Stimulated activated CD4-positive, alpha-beta T cell treated with anti-CD3 and anti-CD28 coated beads, TNF-alpha, amount 100 ng/mL, for 48 hours (primary cell): Measurements from ENCODE around the gene NCKAP5L.
"Not testable (repeated sequence)": the region's sequence is repeated elsewhere in the genome, so short reads cannot be mapped to it uniquely, and the experiment has no call there.

ENCODE experiments used
- DNase-seq, 3 donors: peaks; one replicate each; pipeline ENCODE4 v3.0.0-alpha.2; 2020; ENCODE audit warnings: low read depth in 3 of 3

NCKAP5L gene

DNA sequence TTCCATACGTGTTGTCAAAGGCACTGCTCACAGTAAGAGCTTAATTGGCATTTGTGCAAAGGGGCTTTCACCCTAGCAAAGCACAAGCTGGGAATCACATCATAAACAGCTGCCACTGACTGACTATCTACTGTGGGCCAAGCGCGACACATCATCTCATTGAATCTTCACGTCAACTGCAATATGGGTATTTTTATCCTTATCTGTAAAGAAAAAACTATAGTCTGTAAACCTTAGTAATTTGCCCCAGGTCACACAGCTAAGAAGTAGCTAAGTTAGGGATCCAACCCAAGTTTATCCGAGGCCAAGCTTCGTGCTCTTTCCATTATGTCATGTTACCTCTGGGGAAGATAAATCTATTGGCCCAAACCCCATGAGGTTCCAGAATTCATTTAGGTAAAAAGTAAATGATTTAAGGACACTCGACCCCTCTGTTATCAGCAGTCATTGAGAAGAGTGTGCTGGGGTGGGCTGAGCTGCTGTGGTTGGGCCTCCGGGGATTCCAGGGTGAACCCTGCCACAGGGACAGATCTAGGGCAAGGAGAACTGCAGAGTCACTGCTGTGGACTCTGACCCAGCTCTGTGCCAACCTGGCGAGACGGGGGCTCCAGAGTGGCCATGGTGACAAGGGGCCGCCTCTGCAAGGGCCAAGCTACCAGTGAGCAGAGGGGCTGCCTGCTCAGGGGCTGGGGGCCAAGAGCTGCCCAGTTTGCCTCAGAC is 27.6 kb downstream of the NCKAP5L start:
- no peak for DNase-seq

DNA sequence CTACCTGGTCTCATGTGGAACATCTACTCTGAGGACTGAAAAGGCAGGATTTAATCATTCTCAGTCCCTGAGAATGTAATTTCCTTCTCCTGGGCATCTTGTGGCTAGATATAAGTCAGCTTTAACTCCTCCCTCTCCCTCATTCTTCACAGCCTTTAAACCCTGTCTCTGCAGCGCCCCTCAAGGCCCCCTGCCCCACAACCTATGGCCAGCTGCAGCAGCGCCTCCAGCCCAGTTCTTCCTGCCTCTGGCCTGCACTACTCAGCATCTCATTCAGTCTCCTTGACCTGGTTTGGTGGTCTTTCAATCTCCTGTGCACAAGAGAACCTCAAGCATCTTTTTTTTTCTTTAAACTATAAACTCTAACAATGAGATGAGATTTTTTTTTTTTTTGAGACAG is 29.3 kb downstream of the NCKAP5L start:
- no peak for DNase-seq

DNA sequence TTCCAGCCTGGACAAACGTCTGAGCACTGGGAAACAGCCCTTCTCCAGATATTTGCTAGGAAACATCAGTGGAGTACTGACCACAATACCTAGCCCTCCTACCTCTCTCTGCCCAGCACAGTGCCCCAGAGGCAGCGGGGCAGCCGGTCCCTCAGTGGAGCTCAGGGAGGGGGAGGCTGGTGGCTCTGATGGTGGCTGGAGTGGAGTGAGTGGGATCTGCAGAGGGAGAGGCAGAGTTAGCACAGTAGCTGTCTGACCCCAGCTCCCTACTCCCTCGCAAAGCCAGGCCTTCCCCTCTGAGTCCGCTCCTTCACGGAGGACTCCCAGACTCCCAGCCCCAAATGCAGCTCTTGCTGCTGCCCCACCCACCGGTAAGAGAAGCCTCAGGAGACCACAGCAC is 30.0 kb downstream of the NCKAP5L start:
- DNase-seq: no peak

DNA sequence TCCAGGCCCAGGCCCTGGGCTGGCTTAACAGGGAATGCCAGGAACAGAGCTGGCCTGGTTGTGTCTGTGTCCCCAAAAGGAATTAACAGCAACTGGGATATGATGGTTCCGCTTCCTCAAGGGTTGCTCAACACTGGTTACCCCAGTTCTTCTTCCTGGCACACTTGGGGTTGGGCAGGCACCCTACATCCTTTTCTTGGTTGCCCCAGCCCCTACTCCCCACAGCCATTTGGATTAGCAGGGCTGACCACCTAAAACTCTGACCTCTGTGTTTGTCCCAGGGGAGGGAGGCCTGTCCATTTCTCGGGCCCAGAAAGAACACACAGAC is 30.8 kb downstream of the NCKAP5L start:
- DNase-seq: no peak

DNA sequence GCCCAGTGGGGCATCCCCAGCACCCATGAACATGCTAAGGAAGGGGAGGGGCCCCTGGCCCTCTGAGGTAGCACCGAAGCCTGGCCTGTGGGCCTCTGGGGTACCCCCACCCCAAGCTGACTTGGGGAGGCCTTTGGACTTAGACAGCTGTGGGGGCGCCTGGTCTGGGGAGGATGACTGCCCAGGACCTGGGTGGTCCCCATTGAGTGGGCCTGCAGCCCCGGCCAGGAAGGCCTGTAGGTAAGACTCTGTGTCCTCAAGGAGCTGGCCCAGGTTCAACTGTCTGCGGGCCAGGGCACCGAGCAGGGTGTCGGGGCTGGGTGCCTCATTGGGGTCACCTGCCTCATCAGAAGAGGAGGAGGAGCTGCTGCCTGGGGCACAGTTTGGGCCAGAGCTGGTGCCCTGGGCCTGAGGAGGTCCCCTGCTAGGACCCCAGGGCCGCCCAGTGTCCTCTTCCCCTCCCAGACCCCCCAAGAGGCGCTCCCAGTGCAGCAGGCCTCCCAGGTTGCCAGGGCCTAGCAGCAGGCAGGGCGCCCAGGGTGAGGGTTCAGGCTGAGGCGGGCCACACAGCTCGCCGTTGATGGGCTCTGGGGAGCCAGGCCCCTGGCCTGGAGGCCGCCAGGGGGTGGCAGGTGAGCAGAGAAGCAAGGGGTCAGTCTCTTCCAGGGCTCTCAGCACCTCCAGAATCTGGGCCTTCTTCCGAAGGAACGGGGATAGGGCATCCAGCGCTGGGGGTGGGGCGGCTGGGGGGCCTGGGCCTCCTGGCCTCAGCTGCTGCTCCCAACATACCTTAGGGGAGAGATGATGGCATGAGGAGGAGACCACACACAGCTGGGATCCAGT is 31.4 kb downstream of the NCKAP5L start:
- DNase-seq: no peak

DNA sequence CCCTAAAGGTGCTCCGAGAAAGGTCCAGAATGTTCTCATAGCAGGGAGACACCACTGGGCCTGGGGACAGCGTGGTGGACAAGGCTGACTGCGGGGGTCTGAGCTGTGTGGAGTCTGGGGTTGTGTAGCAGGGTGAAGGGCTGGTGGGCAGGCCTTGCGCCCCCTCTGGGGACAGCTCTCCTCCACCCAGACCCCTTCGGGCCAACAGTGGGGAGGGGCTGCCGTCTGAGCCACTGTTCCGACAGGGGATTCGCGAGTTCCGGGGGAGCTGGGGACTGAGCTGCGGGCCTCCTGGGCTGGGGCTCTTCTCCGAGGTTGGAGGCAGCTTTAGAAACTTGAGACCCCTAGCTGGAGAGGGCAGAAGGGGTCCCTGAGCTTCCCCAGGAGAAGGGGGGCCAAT is 32.1 kb downstream of the NCKAP5L start:
- no peak for DNase-seq

DNA sequence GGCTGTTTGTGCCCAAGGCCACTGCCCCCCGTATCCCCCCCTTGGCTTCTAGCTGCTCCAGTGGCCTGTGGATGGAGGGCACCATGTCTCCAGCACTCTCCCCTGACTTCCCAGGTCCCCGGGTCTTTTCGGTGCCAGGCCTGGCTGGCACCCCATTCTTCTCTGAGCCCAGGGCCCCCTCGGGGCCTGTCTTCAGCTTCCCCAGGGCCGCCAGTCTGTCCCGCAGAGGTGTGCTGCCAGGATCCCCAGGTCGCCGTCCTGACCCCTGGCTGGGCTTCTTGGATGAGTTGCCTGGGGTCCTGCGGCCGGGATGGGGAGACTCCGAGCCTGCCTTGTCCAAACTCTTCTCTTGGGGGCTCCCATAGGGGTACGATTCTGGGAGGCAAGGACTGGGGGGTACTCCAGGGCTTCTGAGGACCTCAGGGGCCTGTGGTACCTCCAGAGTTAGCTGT is 32.5 kb downstream of the NCKAP5L start:
- no peak for DNase-seq

DNA sequence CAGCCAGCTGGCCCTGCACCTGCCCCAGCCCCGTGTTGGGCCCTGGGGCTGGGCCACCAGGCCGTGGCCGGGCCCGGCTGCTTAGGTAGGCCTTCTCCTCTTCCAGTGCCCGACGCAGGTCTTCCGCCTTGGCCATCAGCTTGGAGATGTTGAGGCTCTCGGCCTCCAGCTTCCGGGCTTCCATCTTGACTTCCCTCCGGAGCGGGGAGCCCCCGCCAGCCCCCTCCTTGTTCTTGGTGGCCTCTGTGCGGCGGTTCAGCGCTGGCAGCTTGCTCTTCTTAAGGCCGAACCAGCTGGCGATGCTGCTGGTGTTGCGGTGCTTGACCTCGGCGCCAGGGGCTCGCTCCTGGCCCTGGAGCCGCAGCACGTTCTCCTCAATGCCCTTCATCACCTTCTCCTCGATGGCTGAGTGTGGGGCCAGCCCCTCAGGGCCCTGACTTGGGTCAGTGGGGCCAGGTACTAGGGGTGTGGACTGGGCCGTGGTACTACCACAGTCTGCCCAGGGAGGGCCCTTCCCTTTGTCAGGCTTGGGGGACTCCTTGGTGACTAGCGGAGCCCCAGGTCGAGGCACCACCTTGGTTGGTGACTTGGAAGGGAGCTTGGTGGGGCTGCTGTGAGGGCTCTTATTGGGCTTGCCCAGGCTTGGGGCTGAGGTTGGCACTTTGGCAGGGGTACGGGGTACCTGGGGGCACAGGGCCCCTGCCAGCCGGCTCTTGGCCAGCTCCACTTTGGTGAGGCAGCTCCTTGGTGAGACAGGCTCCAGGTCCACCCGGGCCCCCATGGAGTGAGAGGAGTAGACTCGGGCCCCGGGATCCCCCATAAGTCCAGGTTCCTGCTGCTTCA is 33.2 kb downstream of the NCKAP5L start:
- no peak for DNase-seq

DNA sequence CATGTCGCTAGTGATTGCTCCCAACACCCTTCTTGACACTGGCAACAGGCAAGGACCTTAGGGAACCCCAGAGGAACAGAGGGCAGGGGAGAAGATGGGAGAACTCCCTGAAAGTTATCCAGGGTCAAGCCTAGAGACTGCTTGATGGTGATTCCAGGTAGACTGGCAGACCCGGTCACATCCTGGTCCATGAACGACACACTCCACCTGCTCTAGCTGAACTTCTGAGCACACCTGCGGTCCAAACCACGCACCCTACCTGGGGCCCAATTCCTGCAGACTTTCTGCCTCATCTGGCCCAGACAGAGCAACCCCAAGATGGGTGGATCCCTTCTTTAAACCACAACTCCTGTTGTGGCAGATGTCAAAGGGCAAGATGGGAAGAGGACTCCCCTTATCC is 34.2 kb downstream of the NCKAP5L start:
- no peak for DNase-seq

DNA sequence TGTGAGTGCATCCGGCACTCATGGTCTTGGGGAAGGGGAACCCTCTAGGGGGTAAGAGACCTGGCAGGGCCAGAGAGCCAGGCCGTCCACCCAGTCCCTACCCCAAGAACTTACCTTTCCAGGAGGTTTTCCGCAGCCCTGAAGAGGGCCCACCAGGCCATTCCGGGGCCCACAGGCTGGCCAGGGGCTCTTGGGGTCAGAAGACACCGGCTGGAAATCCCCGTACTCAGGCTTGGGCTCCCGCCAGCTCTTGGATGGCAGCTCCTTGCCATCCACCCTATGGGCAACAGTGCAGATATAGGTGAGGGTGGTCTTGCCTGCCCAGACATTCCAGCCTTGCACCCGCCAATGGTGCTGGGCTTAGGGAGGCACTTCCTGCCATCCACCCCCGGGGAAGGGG is 34.6 kb downstream of the NCKAP5L start:
- DNase-seq: no peak

DNA sequence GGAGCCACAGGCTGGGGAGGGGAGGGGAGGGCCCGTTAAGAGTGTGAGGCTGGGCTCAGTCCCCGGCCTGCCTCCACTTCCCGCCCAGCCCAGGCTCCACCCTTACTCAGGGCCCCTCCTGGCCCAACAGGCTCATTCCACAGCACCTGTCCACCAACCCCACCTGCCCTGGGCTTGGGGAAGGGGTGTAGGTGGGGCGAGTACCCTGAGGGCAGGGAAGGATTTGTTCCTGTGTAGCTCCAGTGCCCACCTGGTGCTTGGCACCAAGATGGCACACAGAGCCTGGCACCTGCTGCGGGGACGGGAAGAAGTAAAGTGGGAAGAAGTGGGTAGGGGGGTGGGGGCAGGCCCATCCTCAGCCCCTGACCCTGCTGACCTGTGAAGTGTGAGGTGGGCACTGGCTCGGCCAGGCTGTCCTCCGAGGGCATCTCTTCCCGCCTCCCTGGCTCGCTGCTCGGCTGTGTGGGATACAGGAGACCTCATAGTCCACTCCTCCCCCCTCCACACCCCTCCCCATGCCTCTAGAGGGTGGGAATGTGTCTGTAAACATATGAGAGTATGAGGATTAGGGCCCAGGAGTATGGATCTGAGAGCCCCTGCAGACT is 35.1 kb downstream of the NCKAP5L start:
- DNase-seq: no peak

DNA sequence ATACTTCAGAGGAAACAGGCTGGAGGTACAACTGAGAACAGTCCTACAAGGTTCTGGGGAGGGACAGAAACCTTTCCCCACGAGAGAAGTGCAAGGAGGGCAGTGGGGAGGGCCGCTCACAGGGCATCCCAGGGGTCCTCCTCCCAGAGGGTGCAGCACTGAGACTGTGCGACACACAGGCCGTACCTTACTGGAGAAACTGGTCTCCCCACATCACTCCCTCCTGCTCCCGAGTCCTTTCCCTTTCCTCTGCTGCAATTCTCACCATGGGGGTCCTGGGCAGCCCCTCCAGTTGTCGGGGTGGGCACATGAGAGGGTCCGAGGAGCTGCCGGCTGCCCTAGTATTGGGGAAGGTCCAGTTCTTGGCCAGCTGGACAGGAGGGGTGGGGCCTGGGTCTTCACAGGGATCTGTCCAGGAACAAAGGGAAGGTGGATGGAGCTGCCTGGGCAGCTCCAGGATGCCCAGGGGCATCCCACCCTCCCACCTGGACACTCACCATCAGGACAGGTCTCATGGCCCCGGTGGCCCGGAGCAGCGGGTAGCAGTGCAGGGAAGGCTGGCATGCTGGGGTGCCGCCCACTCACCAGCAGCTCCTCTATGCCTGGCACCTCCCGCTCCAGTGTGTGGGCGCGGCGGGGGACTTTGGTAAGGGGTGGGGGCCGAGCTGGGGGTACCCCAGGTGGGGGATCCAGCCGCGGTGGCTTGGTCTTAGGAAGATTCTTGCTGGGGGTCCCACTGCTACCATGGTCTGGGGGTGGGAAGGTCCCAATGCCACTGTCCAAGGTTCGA is 35.8 kb downstream of the NCKAP5L start:
- no peak for DNase-seq

DNA sequence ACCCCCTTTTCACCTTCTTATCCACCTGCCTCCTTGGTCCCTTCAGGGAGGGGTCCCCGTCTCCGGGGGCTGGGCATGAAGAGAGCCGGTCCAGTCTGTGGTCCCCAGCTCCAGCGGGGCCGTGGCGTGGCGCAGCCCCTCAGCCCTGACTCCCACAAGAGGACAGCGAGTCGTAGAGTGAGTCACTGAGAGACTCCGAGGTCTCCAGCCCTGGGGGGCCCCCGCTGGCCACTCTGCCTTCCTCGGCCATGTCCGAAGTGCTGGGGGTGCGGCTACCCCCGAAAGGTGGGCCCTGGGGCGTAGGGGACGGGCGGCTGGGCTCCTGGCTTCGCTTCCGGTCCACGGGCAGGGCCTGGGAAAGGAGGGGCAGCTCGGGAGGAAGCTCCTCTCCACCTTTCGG is 36.5 kb downstream of the NCKAP5L start:
- no peak for DNase-seq

DNA sequence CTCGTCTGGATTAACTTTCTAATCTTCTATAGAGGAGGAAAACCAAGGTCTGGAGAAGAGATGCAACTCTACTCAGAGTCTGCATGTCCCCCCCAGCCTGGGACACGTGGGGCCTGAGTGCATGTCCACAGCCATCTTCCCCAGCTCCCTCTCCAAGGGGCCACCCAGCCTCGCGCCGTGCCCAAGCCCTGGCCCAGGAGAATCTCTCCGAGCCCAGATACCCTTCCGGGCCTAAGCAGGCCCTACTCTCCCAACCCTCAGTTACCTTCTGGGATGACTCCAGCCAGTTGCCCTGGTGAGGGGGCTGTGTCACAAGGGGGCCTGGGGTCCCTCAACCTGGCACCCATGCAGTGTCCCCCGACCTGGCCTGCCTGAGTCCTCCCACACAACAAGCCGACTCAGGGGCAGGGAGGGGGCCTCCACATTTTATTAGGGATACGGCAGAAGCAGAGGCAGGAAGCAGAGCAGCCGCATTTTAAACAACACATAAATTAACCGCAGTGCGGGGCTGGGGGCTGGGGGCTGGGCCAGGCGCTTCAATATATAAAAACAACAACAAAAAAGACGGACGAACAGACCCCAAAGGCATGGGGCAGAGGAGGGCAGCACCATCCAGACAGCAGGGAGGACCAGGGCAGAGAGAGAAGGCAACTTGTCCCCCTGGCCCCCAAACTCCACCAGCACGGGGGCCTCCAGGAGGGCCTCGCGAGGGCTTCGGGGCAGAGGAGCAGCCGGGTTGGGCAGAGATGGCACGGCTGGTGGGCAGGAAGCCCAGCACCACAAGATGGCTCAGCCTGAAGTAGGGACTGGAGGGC is 37.3 kb downstream of the NCKAP5L start:
- DNase-seq: no peak

DNA sequence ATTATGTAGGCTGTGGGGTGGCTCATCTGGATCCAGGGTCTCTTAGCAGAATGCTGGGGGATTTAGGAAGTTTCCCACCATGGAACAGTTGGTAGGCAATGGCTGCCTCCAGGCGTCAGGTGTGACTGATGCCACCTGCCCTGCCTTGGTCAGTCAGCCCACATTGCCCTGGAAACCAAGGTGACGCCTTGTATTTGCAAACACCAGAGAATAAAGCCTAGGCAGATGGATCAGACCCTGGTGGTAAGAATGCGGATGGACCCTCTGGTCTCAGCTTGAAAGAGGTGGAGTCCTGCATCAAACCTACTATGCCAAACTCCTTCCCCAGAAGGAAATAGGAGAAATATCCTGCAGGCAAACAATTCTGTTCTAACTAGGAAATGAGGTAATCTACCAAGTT is 38.2 kb downstream of the NCKAP5L start:
- no peak for DNase-seq

DNA sequence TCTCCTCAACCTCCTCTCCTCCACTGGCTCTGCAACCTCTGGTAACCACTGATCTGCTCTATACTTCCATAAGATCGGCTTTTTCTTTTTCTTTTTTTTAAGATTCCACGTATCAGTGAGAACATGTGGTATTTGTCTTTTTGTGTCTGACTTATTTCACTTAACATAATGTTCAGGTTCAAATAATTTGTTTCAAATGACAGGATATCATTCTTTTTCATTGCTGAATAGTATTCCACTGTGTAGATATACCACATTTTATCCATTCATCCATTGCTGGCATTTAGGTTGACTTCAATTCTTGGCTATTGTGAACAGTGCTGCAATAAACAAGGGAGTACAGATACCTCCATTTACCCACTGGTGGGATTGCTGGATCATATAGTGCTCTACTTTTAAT is 40.5 kb downstream of the NCKAP5L start:
- DNase-seq: no peak

DNA sequence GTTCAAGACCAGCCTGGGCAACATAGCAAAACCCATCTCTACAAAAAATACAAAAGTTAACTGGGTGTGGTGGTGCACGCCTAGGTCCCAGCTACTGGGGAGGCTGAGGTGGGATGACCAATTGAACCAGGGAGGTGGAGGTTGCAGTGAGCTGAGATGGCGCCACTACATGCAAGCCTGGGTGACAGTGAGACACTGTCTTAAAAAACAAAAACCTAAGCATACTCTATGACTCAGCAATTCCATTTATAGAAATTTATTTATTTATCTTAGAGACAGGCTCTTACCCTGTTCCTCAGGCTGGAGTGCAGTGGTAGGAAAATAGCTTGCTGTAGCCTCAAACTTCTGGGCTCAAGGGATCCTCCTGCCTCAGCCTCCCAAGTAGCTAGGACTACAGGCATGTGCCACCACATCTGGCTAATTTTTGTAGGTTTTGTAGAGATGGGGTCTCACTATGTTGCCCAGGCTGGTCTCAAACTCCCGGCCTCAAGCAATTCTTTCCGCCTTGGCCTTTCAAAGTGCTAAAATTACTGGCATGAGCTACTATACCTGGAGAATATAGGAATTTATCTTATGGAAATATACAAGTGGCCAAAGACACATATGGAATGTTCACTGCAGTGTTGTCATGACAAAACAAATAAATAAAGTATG is 43.3 kb downstream of the NCKAP5L start:
- DNase-seq: no peak

DNA sequence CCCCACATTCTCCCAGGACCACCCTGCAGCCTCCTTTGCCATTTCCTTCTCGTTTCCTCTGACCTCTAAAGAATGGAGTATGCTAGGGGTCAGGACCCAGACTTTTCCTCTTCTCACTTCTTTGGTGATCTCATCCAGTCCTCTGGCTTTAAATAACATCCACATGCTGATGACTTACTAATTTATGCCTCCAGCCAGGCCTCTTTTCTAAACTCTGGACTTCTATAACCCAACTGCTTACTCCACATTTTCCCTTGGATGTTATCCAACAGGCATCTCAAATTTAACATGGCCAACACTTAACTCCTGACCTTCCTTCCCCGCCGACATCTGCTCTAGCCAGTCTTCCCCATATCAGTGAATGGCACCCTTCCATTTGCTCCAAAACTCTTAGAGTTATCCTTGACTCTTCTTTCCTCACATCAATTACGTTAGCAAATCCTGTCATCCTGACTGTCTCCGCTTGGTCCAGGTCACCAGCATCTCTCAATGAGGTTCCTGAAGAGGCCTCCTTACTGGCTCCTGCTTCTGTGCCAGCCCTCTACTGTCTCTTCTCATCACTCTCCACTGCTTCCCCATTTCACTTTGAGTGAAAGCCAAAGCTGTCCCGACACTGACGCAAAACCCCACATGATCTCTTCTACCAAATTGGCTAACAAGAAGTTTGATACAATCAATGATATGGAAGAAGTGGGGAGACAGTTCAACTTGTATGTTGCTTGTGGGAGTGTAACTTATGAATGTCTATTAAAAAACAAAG is 44.1 kb downstream of the NCKAP5L start:
- DNase-seq: no peak

DNA sequence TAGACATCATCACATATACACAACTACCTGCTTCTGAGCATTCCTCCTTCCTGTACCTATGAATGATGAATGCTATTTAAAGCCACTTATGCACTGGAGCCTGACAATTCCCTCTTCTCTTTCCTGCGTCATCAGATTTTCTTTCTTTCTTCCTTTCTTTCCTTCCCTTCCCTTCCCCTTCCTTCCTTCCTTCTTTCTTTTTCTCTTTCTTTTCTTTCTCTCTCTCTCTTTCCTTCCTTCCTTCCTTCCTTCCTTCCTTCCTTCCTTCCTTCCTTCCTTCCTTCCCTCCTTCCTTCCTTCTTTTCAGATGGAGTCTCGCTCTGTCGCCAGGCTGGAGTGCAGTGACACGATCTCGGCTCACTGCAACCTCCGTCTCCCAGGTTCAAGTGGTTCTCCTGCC is 47.3 kb downstream of the NCKAP5L start:
- DNase-seq: not testable (repeated sequence)
